22Rv1 (cell line): Measurements from ENCODE around the gene ITIH4.

Experiments
- ZFX ChIP-seq: fragments of 450-650 bp; IDR thresholded peaks from 2 replicates; pipeline ENCODE4 v1.6.1; 2017; ENCODE audit warnings: antibody characterized with exemption, borderline replicate concordance
- TF ChIP-seq, protein P1 (sequence below): fragments of 450-650 bp; IDR thresholded peaks from 2 replicates; pipeline ENCODE4 v1.5.1; 2017; ENCODE audit warnings: mild to moderate bottlenecking

DNA sequence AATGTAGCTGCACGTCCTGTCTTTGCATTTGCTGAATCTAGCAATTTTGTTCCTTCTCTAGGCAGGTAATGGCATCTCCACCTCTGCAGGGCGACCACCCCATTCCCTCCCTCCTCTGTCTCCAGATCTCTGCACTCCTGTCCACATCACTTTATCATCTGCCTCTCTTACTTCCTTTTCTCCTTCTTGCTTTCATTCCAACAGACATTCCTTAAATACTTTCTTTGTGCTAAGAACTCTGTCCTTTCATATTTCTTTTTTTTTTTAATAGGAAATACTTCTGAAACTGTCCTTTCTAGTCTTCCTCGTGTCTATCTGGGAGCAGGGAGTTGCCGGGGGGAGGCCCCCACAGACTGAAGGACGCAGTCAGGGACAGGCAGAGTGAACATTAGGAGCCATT is 28.6 kb downstream of the ITIH4 start:
- TF ChIP-seq, protein P1, sequence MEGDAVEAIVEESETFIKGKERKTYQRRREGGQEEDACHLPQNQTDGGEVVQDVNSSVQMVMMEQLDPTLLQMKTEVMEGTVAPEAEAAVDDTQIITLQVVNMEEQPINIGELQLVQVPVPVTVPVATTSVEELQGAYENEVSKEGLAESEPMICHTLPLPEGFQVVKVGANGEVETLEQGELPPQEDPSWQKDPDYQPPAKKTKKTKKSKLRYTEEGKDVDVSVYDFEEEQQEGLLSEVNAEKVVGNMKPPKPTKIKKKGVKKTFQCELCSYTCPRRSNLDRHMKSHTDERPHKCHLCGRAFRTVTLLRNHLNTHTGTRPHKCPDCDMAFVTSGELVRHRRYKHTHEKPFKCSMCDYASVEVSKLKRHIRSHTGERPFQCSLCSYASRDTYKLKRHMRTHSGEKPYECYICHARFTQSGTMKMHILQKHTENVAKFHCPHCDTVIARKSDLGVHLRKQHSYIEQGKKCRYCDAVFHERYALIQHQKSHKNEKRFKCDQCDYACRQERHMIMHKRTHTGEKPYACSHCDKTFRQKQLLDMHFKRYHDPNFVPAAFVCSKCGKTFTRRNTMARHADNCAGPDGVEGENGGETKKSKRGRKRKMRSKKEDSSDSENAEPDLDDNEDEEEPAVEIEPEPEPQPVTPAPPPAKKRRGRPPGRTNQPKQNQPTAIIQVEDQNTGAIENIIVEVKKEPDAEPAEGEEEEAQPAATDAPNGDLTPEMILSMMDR, result no peak
- TF ChIP-seq ZFX, result no peak
